GM12878 (cell line): ENCODE measurements around the gene E2F2. TPM values are rescaled to one million over a fixed set of nuclear protein-coding genes. Genes with fewer than 3 reads are reported as not detected.

ENCODE experiments used
- ATAC-seq: fragments of 200-7000 bp; cut with Tn5 transposase; 3 replicates; pipeline ENCODE4 v1.9.1; 2020; ENCODE audit warnings: mild to moderate bottlenecking, moderate library complexity
- BruUV-seq: library from RNA; stranded (reverse); fragments of 400-500 nt; replicated peaks from 2 replicates; lab custom pipeline; 2021; lab: Mats Ljungman, UMichigan
- CTCF ChIA-PET: fragments of 300-600 bp; sonication (Branson Sonifier 250); formaldehyde crosslinking; extraction: SDS; loops from one replicate; lab custom pipeline; 2021; ENCODE audit warnings: inconsistent platforms; lab: Yijun Ruan, JAX
- POLR2A ChIA-PET: fragments of 350-600 bp; formaldehyde crosslinking; extraction: SDS; loops from one replicate; lab custom pipeline; 2021; ENCODE audit warnings: inconsistent platforms; lab: Charles Lee
- RAD21 ChIA-PET: fragments of 300-600 bp; sonication (Branson Sonifier 250); formaldehyde crosslinking; loops from one replicate; lab custom pipeline; 2023; ENCODE audit warnings: antibody characterized with exemption; ENCODE audit not compliant: unreplicated experiment; lab: Charles Lee
- SMC1A ChIA-PET: fragments of 300-600 bp; sonication (Branson Sonifier 250); formaldehyde crosslinking; loops from one replicate; lab custom pipeline; 2023; ENCODE audit not compliant: unreplicated experiment, uncharacterized antibody; lab: Charles Lee
- DNase-seq: peaks from one replicate; pipeline ENCODE4 v3.0.0-alpha.2; 2011; ENCODE audit warnings: low read depth, low spot score
- FAIRE-seq: peaks from 3 replicates; lab custom pipeline; 2011; peaks lifted over from hg19 to GRCh38; lab: Jason Lieb, UNC
- H2AFZ ChIP-seq: 2 replicates; pipeline ENCODE4 v1.6.0; 2011; ENCODE audit warnings: low read depth, low read length, control low read depth; ENCODE audit not compliant: control insufficient read depth
- H3K27ac ChIP-seq: 2 replicates; pipeline ENCODE4 v1.5.1; 2011; ENCODE audit warnings: control low read depth; ENCODE audit not compliant: control insufficient read depth, insufficient read depth
- H3K27me3 ChIP-seq, 2 experiments: replicated peaks in 1 of 2; 2 replicates each; pipeline versions ENCODE4 v1.6.0 to v1.6.1; 2011; ENCODE audit warnings: low read length in 1 of 2; ENCODE audit not compliant: control insufficient read depth in 2 of 2, insufficient read depth in 2 of 2
- H3K36me3 ChIP-seq, 2 experiments: 2 replicates each; pipeline ENCODE4 v1.5.1; 2011; ENCODE audit warnings: low read length in 1 of 2; ENCODE audit not compliant: control insufficient read depth in 2 of 2, insufficient read depth in 2 of 2
- H3K4me1 ChIP-seq: 2 replicates; pipeline ENCODE4 v1.6.1; 2011; ENCODE audit warnings: mild to moderate bottlenecking, low read length, moderate library complexity, mixed read lengths; ENCODE audit not compliant: control insufficient read depth, insufficient read depth
- H3K4me2 ChIP-seq: 2 replicates; pipeline ENCODE4 v1.6.0; 2011; ENCODE audit warnings: control low read depth; ENCODE audit not compliant: control insufficient read depth, insufficient read depth
- H3K4me3 ChIP-seq: fragments of 200-600 bp; sonication (generic); 2 replicates; pipeline ENCODE4 v1.5.1; 2016
- H3K79me2 ChIP-seq: 2 replicates; pipeline ENCODE4 v1.6.0; 2011; ENCODE audit warnings: low read length; ENCODE audit not compliant: control insufficient read depth, insufficient read depth
- H3K9ac ChIP-seq: 2 replicates; pipeline ENCODE4 v1.8.0; 2011; ENCODE audit warnings: low read length, control low read depth, mixed read lengths; ENCODE audit not compliant: control insufficient read depth, insufficient read depth
- H3K9me3 ChIP-seq: replicated peaks from 3 replicates; pipeline ENCODE4 v1.5.1; 2011; ENCODE audit warnings: mild to moderate bottlenecking, low read length; ENCODE audit not compliant: control insufficient read depth, insufficient read depth
- H4K20me1 ChIP-seq: 2 replicates; pipeline ENCODE4 v1.6.0; 2011; ENCODE audit not compliant: control insufficient read depth, insufficient read depth
- CBX3 ChIP-seq: fragments of 200-600 bp; sonication (generic); IDR thresholded peaks from 2 replicates; pipeline ENCODE4 v1.6.1; 2016; ENCODE audit warnings: low read depth, borderline replicate concordance
- ESRRA ChIP-seq: IDR thresholded peaks from 2 replicates; pipeline ENCODE4 v1.6.1; 2012; ENCODE audit warnings: mild to moderate bottlenecking, low read length, improper control_type of control experiment
- GABPA ChIP-seq: IDR thresholded peaks from 2 replicates; pipeline ENCODE4 v1.6.1; 2014; ENCODE audit warnings: antibody characterized with exemption, low read depth, mild to moderate bottlenecking, inconsistent platforms
- HDGF ChIP-seq: fragments of 450-650 bp; IDR thresholded peaks from 2 replicates; pipeline ENCODE4 v1.6.1; 2016; ENCODE audit warnings: antibody characterized with exemption
- MEF2B ChIP-seq: fragments of 450-650 bp; IDR thresholded peaks from 2 replicates; pipeline ENCODE4 v1.6.1; 2018; ENCODE audit warnings: mild to moderate bottlenecking, moderate library complexity; ENCODE audit not compliant: partially characterized antibody, poor library complexity, severe bottlenecking
- NR2F1 ChIP-seq: fragments of 450-650 bp; conservative IDR thresholded peaks from 2 replicates; pipeline ENCODE4 v1.6.1; 2017; ENCODE audit warnings: mild to moderate bottlenecking
- RAD21 ChIP-seq: IDR thresholded peaks from 2 replicates; pipeline ENCODE4 v1.6.1; 2011; ENCODE audit warnings: mild to moderate bottlenecking, low read depth, low read length, moderate library complexity; ENCODE audit not compliant: insufficient read depth
- RB1 ChIP-seq: fragments of 450-650 bp; formaldehyde crosslinking; IDR thresholded peaks from 2 replicates; pipeline ENCODE4 v1.6.1; 2017; ENCODE audit warnings: mild to moderate bottlenecking, borderline replicate concordance
- STAT1 ChIP-seq: fragments of 450-650 bp; conservative IDR thresholded peaks from 2 replicates; pipeline ENCODE4 v1.6.1; 2014; ENCODE audit warnings: antibody characterized with exemption, mild to moderate bottlenecking
- STAT3 ChIP-seq: IDR thresholded peaks from 2 replicates; pipeline ENCODE4 v1.6.1; 2011; ENCODE audit warnings: low read depth, low read length, improper control_type of control experiment
- TCF3 ChIP-seq: IDR thresholded peaks from 2 replicates; pipeline ENCODE4 v1.6.1; 2012; ENCODE audit warnings: low read depth, mild to moderate bottlenecking, low read length, borderline replicate concordance; ENCODE audit not compliant: insufficient read depth
- ZZZ3 ChIP-seq: IDR thresholded peaks from 2 replicates; pipeline ENCODE4 v1.6.1; 2011; ENCODE audit warnings: low read depth; ENCODE audit not compliant: control insufficient read depth, insufficient read length
- WGBS: methylation state at CpG from one replicate; pipeline ENCODE4 v1.1.6; 2016; ENCODE audit warnings: low lambda C conversion rate; ENCODE audit not compliant: insufficient replicate concordance, insufficient coverage; ENCODE audit errors: missing lambda C conversion rate; 5-methylcytosine and 5-hydroxymethylcytosine counted together
- in situ Hi-C: fragments of 300-500 bp; cut with MboI; formaldehyde crosslinking; loops from 9 replicates; pipeline ENCODE4 v1.14.3; 2018; ENCODE audit warnings: mixed read lengths
- intact Hi-C: fragments of 100-400 bp; cut with micrococcal nuclease; formaldehyde crosslinking; loops from one replicate; pipeline ENCODE4 v1.14.2; 2022; ENCODE audit not compliant: unreplicated experiment
- polyA plus RNA-seq, 11 experiments: library from polyadenylated mRNA; depleted of rRNA in 4 of 11; unstranded in 6 of 11; stranded (reverse) in 5 of 11; fragments of >200 nt; fragmentation: Nextera tagmentation in 4 of 11; fragmentation: Illumina TruSeq in 1 of 11; extraction: Ambion mirVana in 4 of 11; extraction: Trizol in 1 of 11; gene quantifications; 1 replicate in 1 of 11; 2 replicates in 10 of 11; pipeline versions ENCODE4 v1.2.1 to v1.2.3, GENCODE V29; 2011 to 2016; ENCODE audit warnings: inconsistent platforms in 2 of 11, missing spikeins in 2 of 11, low read depth in 1 of 11
- total RNA-seq, 4 experiments: library from RNA; depleted of rRNA in 3 of 4; stranded (reverse); fragments of >200 nt in 3 of 4; fragmentation: Illumina TruSeq in 1 of 4; extraction: Trizol in 1 of 4; gene quantifications; 2 replicates each; pipeline versions ENCODE4 v1.2.1 to v1.2.3, GENCODE V29; 2013 to 2021
- TF ChIP-seq, protein P1 (sequence below): fragments of 450-650 bp; IDR thresholded peaks from 2 replicates; pipeline ENCODE4 v1.6.1; 2016; ENCODE audit warnings: mild to moderate bottlenecking
- TF ChIP-seq, protein P2 (sequence below): fragments of 450-650 bp; IDR thresholded peaks from 2 replicates; pipeline ENCODE4 v1.6.1; 2017; ENCODE audit warnings: mild to moderate bottlenecking, low read depth, inconsistent platforms; ENCODE audit not compliant: poor library complexity, severe bottlenecking
- TF ChIP-seq, protein P3 (sequence below): fragments of 450-650 bp; IDR thresholded peaks from 2 replicates; pipeline ENCODE4 v1.6.1; 2017; ENCODE audit warnings: mild to moderate bottlenecking, moderate library complexity

E2F2 gene
- total and polyA plus RNA-seq, 10 of the 15 experiments (the other 5 are each of a cell fraction or from before 2014, with no cell fraction given): 3.8 to 27.2 (median 14.6) TPM

DNA sequence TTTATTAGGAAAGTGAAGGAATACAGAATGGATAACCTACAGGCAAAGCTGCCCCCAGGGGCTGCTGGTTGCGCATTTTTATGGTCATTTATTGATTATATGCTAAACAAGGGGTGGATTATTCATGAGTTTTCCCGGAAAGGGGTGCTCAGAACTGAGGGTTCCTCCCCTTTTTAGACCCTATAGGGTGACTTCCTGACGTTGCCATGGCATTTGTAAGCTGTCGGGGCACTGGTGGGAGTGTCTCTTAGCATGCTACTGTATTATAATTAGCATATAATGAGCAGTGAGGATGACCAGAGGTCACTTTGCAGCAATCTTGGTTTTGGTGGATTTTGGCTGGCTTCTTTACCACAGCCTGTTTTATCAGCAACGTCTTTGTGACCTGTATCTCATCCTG, 41.2 kb downstream of the E2F2 start:
- Histone ChIP-seq H3K79me2 (no peaks in the 10 kb centered on the region), H2AFZ (no peak overlapping the region), H3K9ac (no peak overlapping the region), H3K4me1 (no peaks in the 10 kb centered on the region; the same call in 1 of the 2 replicates), H3K9me3 (no peaks in the 10 kb centered on the region), H3K27me3 (peaks cover 0 to 3% of the 10 kb centered on the region in 2 experiments; a peak in 1 of 4 replicates), H3K27ac (no peak overlapping the region), H3K4me3 (no peak overlapping the region), H4K20me1 (no peaks in the 10 kb centered on the region; the same call in 1 of the 2 replicates), H3K4me2 (no peak overlapping the region), H3K36me3 (no peaks in the 10 kb centered on the region)
- CTCF ChIA-PET: interaction anchor here (1.3 to 1.7 kb wide), 3 partner anchors 8 to 147 kb away, joined by 4 to 5 read pairs (median 4); no protein-coding TSS in a partner anchor
- in situ Hi-C loops (no loop called here), intact Hi-C loops (no loop called here)
- SMC1A ChIA-PET: interaction anchor here (1.0 kb wide), 1 partner anchor 148 kb away, joined by 4 read pairs; no protein-coding TSS in a partner anchor
- FAIRE-seq (no peak), DNase-seq (no peak), ATAC-seq (no peak)
- POLR2A ChIA-PET: interaction anchor here (0.6 kb wide), 2 partner anchors 13 to 49 kb away, joined by 9 to 10 read pairs; no protein-coding TSS in a partner anchor
- WGBS: 28% methylated on average over 5 of the region's 5 CpGs
- no TSS peak for BruUV-seq
- RAD21 ChIA-PET: interaction anchor here (0.6 to 1.5 kb wide), 3 partner anchors 41 to 172 kb away, joined by 3 read pairs; partner anchors contain the start of gene E2F2
- no peak for TF ChIP-seq GABPA
- no peak for TF ChIP-seq MEF2B
- no peak for TF ChIP-seq TCF3
- no peak for TF ChIP-seq RAD21
- no peak for TF ChIP-seq STAT3
- TF ChIP-seq, protein P1, sequence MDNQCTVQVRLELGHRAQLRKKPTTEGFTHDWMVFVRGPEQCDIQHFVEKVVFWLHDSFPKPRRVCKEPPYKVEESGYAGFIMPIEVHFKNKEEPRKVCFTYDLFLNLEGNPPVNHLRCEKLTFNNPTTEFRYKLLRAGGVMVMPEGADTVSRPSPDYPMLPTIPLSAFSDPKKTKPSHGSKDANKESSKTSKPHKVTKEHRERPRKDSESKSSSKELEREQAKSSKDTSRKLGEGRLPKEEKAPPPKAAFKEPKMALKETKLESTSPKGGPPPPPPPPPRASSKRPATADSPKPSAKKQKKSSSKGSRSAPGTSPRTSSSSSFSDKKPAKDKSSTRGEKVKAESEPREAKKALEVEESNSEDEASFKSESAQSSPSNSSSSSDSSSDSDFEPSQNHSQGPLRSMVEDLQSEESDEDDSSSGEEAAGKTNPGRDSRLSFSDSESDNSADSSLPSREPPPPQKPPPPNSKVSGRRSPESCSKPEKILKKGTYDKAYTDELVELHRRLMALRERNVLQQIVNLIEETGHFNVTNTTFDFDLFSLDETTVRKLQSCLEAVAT: no peak
- TF ChIP-seq RB1: no peak
- TF ChIP-seq, protein P2, sequence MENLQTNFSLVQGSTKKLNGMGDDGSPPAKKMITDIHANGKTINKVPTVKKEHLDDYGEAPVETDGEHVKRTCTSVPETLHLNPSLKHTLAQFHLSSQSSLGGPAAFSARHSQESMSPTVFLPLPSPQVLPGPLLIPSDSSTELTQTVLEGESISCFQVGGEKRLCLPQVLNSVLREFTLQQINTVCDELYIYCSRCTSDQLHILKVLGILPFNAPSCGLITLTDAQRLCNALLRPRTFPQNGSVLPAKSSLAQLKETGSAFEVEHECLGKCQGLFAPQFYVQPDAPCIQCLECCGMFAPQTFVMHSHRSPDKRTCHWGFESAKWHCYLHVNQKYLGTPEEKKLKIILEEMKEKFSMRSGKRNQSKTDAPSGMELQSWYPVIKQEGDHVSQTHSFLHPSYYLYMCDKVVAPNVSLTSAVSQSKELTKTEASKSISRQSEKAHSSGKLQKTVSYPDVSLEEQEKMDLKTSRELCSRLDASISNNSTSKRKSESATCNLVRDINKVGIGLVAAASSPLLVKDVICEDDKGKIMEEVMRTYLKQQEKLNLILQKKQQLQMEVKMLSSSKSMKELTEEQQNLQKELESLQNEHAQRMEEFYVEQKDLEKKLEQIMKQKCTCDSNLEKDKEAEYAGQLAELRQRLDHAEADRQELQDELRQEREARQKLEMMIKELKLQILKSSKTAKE: no peak
- no peak for TF ChIP-seq ZZZ3
- no peak for TF ChIP-seq NR2F1
- TF ChIP-seq, protein P3, sequence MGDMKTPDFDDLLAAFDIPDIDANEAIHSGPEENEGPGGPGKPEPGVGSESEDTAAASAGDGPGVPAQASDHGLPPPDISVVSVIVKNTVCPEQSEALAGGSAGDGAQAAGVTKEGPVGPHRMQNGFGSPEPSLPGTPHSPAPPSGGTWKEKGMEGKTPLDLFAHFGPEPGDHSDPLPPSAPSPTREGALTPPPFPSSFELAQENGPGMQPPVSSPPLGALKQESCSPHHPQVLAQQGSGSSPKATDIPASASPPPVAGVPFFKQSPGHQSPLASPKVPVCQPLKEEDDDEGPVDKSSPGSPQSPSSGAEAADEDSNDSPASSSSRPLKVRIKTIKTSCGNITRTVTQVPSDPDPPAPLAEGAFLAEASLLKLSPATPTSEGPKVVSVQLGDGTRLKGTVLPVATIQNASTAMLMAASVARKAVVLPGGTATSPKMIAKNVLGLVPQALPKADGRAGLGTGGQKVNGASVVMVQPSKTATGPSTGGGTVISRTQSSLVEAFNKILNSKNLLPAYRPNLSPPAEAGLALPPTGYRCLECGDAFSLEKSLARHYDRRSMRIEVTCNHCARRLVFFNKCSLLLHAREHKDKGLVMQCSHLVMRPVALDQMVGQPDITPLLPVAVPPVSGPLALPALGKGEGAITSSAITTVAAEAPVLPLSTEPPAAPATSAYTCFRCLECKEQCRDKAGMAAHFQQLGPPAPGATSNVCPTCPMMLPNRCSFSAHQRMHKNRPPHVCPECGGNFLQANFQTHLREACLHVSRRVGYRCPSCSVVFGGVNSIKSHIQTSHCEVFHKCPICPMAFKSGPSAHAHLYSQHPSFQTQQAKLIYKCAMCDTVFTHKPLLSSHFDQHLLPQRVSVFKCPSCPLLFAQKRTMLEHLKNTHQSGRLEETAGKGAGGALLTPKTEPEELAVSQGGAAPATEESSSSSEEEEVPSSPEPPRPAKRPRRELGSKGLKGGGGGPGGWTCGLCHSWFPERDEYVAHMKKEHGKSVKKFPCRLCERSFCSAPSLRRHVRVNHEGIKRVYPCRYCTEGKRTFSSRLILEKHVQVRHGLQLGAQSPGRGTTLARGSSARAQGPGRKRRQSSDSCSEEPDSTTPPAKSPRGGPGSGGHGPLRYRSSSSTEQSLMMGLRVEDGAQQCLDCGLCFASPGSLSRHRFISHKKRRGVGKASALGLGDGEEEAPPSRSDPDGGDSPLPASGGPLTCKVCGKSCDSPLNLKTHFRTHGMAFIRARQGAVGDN: no peak
- TF ChIP-seq STAT1: no peak
- TF ChIP-seq HDGF: no peak
- no peak for TF ChIP-seq CBX3
- no peak for TF ChIP-seq ESRRA
